Activated CD8-positive, alpha-beta memory T cell treated with anti-CD3 and anti-CD28 coated beads, Interleukin-2, amount 10 ng/mL, durations not matched to agents 7 days and 5 days (primary cell): ENCODE measurements around the gene ARHGEF2. TPM values are rescaled to one million over a fixed set of nuclear protein-coding genes. Genes with fewer than 3 reads are reported as not detected.
"Not testable (repeated sequence)": the region's sequence is repeated elsewhere in the genome, so short reads cannot be mapped to it uniquely, and the experiment has no call there.

ENCODE experiments used
- ATAC-seq: fragments of 150-1000 bp; cut with Tn5 transposase; one replicate; pipeline ENCODE4 v1.10.0; 2021; ENCODE audit warnings: moderate library complexity
- CTCF ChIA-PET: fragments of 350-600 bp; sonication (Branson Sonifier 250); formaldehyde crosslinking; loops from one replicate; lab custom pipeline; 2021; ENCODE audit warnings: antibody characterized with exemption; lab: Charles Lee
- DNase-seq: peaks from one replicate; pipeline ENCODE4 v3.0.0-alpha.2; 2020
- H3K27ac Mint-ChIP-seq: one replicate; pipeline ENCODE4 v1.8.0; 2021; ENCODE audit warnings: mild to moderate bottlenecking, mixed read lengths
- H3K27me3 Mint-ChIP-seq: one replicate; pipeline ENCODE4 v1.8.0; 2021; ENCODE audit warnings: mixed read lengths
- H3K36me3 Mint-ChIP-seq: one replicate; pipeline ENCODE4 v1.8.0; 2021; ENCODE audit warnings: mild to moderate bottlenecking, mixed read lengths
- H3K4me1 Mint-ChIP-seq: one replicate; pipeline ENCODE4 v1.8.0; 2021; ENCODE audit warnings: mixed read lengths
- H3K4me3 Mint-ChIP-seq: one replicate; pipeline ENCODE4 v1.8.0; 2021; ENCODE audit warnings: mild to moderate bottlenecking, moderate library complexity, mixed read lengths
- H3K9me3 Mint-ChIP-seq: one replicate; pipeline ENCODE4 v1.8.0; 2022; ENCODE audit warnings: low read depth, mixed read lengths
- total RNA-seq, 2 experiments: library from RNA; stranded (reverse); gene quantifications; one replicate each; pipeline ENCODE4 v1.2.3, GENCODE V29; 2021

ARHGEF2 gene
- total RNA-seq, 2 experiments from 2014 or later, result 159 to 161 TPM

- peak; percentile 56 for DNase-seq
- peak overlapping the region; percentile 53 for H3K4me3 Mint-ChIP-seq
- no peaks in the 10 kb centered on the region for H3K27me3 Mint-ChIP-seq
- peaks cover 16% of the 10 kb centered on the region for H3K4me1 Mint-ChIP-seq
- H3K36me3 Mint-ChIP-seq, result peaks cover 12% of the 10 kb centered on the region
- CTCF ChIA-PET, result interaction anchor here (1.0 to 1.9 kb wide), 3 partner anchors 11 to 73 kb away, joined by 3 to 8 read pairs (median 4); no protein-coding TSS in a partner anchor
- H3K27ac Mint-ChIP-seq, result peak overlapping the region; percentile 77
- ATAC-seq, result peak; percentile 87
- H3K9me3 Mint-ChIP-seq, result no peaks in the 10 kb centered on the region
Observed at GRCh38 chr1:156004843-156005584, 26.7 kb upstream of the ARHGEF2 start.

DNA sequence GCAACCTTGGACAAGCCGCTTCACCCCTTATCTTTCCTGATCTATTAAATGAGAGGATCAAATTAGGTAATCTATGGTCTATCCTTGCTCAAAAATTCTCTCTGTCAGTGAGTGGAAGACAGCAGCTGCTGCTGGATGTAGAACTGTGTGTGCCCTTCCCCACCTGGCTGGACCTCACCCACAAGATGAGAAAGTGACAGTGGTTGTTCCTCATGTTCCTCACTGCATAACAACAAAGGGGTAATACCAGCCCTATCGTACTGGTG lies 25.5 kb upstream of the ARHGEF2 start:
- peaks cover 7% of the 10 kb centered on the region for H3K36me3 Mint-ChIP-seq
- CTCF ChIA-PET, result interaction anchor here (1.1 to 1.9 kb wide), 4 partner anchors 12 to 63 kb away, joined by 4 to 8 read pairs (median 6); partner anchors contain the start of gene SSR2
- peaks cover 16% of the 10 kb centered on the region for H3K4me1 Mint-ChIP-seq
- H3K4me3 Mint-ChIP-seq, result no peak overlapping the region
- ATAC-seq, result no peak
- no peak for DNase-seq
- no peaks in the 10 kb centered on the region for H3K9me3 Mint-ChIP-seq
- H3K27ac Mint-ChIP-seq, result no peak overlapping the region
- no peaks in the 10 kb centered on the region for H3K27me3 Mint-ChIP-seq

DNA sequence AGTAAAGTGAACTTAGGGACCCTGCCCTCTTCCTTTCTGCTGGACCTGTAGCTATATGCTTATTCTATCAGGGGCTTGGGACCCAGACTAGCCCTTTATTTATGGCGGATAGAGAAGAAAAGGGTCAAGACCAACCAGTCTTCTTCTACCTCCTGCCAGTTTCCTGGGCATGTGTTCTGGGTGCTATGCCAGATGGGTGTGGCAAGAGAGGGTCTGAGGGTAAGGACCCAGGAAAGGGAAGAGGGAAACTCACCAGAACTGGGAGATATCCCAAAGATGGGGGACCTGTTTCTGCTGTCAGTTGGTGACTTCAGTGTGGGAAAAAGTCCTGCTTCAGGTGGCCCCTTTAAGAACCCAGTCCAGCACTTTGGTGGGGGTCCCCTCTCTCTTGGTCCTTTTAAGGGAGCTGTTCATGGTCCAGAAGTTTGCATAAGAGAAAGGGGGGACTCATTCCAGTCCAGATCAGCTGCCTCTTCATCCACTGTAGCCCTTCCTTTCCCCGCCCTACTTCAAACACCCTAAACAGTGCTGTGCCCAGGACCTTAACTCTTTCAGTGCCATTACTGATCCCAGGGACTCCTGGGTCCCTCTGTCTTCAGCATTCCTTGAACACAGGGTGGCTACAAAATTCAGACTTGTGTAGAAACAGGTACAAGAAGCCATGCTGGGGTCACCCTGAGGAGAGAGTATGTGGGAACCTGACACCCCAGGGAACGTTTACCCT lies 24.0 kb upstream of the ARHGEF2 start:
- Mint-ChIP-seq H3K4me1 (peaks cover 16% of the 10 kb centered on the region), H3K36me3 (peaks cover 3% of the 10 kb centered on the region), H3K27me3 (no peaks in the 10 kb centered on the region), H3K27ac (no peak overlapping the region), H3K4me3 (no peak overlapping the region), H3K9me3 (no peaks in the 10 kb centered on the region)
- ATAC-seq (no peak), DNase-seq (no peak)
- CTCF ChIA-PET, result interaction anchor here (0.9 to 2.8 kb wide), 4 partner anchors 13 to 64 kb away, joined by 3 to 12 read pairs (median 8); partner anchors contain the start of gene SSR2

GRCh38 chr1:156001662-156002171 lies 23.4 kb upstream of the ARHGEF2 start:
- H3K27ac Mint-ChIP-seq, result no peak overlapping the region

GRCh38 chr1:156001021-156001661 lies 22.8 kb upstream of the ARHGEF2 start:
- CTCF ChIA-PET, result interaction anchor here (0.6 to 2.8 kb wide), 6 partner anchors 11 to 83 kb away, joined by 3 to 12 read pairs (median 4); partner anchors contain the start of gene SSR2
- no peaks in the 10 kb centered on the region for H3K27me3 Mint-ChIP-seq
- H3K36me3 Mint-ChIP-seq, result no peaks in the 10 kb centered on the region
- no peak overlapping the region for H3K4me3 Mint-ChIP-seq
- no peaks in the 10 kb centered on the region for H3K9me3 Mint-ChIP-seq
- no peak overlapping the region for H3K27ac Mint-ChIP-seq
- no peak for DNase-seq
- ATAC-seq, result no peak
- H3K4me1 Mint-ChIP-seq, result peaks cover 13% of the 10 kb centered on the region

More at GRCh38 chr1:156001662-156002171, 23.4 kb upstream of the ARHGEF2 start:
- Mint-ChIP-seq H3K9me3 (no peaks in the 10 kb centered on the region), H3K4me3 (no peak overlapping the region), H3K4me1 (peaks cover 15% of the 10 kb centered on the region), H3K27me3 (no peaks in the 10 kb centered on the region), H3K36me3 (peaks cover 2% of the 10 kb centered on the region)
- ATAC-seq (no peak), DNase-seq (no peak)
- CTCF ChIA-PET, result interaction anchor here (0.6 to 2.8 kb wide), 5 partner anchors 12 to 83 kb away, joined by 3 to 12 read pairs (median 6); partner anchors contain the start of gene SSR2

DNA sequence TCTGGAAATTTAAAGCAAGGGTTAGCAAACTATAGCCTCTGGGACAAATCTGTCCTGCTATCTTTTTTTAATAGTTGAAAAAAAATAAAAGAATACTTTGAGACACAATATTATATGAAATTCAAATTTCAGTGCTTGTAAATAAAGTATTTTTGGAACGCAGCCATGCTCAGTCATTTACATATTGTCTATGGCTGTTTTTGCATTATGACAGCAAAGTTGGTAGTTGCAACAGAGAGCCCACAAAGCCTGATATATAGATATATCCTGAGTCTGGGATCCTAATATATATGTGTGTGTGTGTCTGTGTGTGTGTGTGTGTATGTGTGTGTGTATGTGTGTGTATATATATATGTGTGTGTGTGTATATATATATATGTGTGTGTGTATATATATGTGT lies 21.6 kb upstream of the ARHGEF2 start:
- Mint-ChIP-seq H3K27me3 (no peaks in the 10 kb centered on the region), H3K27ac (no peak overlapping the region)
- CTCF ChIA-PET, result interaction anchor here (1.7 kb wide), 1 partner anchor 62 kb away, joined by 6 read pairs; no protein-coding TSS in a partner anchor

GRCh38 chr1:155996166-155996565 lies 17.8 kb upstream of the ARHGEF2 start:
- H3K9me3 Mint-ChIP-seq, result no peaks in the 10 kb centered on the region
- CTCF ChIA-PET, result interaction anchor here (0.9 to 1.0 kb wide), 2 partner anchors 17 to 19 kb away, joined by 3 read pairs; no protein-coding TSS in a partner anchor
- no peak overlapping the region for H3K4me3 Mint-ChIP-seq
- no peaks in the 10 kb centered on the region for H3K36me3 Mint-ChIP-seq
- H3K27me3 Mint-ChIP-seq, result no peaks in the 10 kb centered on the region
- ATAC-seq, result no peak
- peaks cover 3% of the 10 kb centered on the region for H3K4me1 Mint-ChIP-seq
- no peak overlapping the region for H3K27ac Mint-ChIP-seq
- DNase-seq, result no peak

More for the DNA sequence above, 21.6 kb upstream of the ARHGEF2 start:
- H3K36me3 Mint-ChIP-seq, result no peaks in the 10 kb centered on the region
- ATAC-seq (no peak), DNase-seq (no peak)
- H3K4me1 Mint-ChIP-seq, result peaks cover 6% of the 10 kb centered on the region
- no peaks in the 10 kb centered on the region for H3K9me3 Mint-ChIP-seq
- no peak overlapping the region for H3K4me3 Mint-ChIP-seq

DNA sequence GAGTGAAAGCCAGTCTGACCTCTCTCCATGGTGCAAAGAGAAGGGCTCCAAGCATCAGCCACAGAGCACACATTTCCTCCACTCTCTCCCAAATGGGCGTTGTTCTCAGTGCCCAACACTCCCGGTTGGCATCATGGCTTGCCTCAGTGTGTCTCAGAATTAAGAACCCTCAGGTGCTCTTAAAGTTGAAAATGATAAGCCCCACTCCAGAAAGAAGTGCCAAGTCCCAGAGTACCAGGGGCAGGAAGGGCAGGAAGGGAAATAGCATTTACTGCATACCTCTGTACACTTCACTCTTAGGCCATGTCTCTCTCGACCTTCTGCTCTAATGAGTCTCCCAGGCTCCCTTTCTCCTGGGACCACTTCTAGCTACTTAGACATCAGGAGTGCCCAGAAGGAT lies 15.2 kb upstream of the ARHGEF2 start:
- no peak overlapping the region for H3K4me3 Mint-ChIP-seq
- peaks cover 26% of the 10 kb centered on the region for H3K4me1 Mint-ChIP-seq
- H3K36me3 Mint-ChIP-seq, result no peaks in the 10 kb centered on the region
- DNase-seq (no peak), ATAC-seq (no peak)
- CTCF ChIA-PET, result interaction anchor here (0.7 to 6.1 kb wide), 2 partner anchors 22 to 55 kb away, joined by 3 to 119 read pairs; partner anchors contain the start of gene RXFP4
- H3K27me3 Mint-ChIP-seq, result no peaks in the 10 kb centered on the region
- H3K27ac Mint-ChIP-seq, result no peak overlapping the region
- no peaks in the 10 kb centered on the region for H3K9me3 Mint-ChIP-seq

DNA sequence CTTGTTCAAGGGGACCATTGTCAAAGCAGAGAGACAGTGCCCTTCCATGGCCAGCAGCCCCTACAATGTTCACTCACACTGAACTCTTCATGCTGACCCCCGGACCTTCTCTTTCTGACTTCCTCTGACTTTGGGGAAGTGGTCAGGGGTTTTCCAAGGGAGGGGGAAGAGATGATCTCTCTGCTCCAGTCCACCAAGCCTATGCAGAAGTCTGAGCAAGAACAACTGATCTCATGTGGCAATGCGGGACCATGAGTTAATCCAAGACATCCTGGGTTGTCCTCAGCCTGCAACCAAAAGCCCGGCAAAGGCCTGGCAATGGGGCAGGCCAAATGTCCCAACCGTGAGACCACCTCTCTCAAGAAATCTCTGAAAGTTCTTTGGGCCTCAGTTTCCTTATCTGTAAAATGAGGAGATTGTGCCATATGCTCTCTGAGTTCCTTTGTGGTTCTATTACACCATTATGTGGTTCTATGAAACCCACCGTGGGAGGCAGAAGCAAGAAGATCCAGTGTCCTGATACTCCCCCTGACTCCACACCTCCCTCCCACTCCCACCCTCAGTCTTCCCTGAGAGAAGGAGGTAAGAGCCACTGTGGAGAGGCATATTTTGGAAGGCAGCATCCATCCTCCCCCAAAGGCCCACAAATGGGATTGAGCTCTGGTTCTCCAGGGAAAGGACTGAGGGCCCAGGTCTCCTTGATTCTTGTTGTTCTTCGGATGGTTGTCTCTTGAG lies 11.8 kb upstream of the ARHGEF2 start:
- no peak for ATAC-seq

GRCh38 chr1:155989242-155990004 lies 11.1 kb upstream of the ARHGEF2 start:
- peaks cover 26% of the 10 kb centered on the region for H3K4me1 Mint-ChIP-seq
- H3K36me3 Mint-ChIP-seq, result no peaks in the 10 kb centered on the region
- no peaks in the 10 kb centered on the region for H3K9me3 Mint-ChIP-seq
- DNase-seq (peak; percentile 87), ATAC-seq (peak; percentile 94)
- CTCF ChIA-PET, result interaction anchor here (0.5 to 6.1 kb wide), 37 partner anchors 9 to 739 kb away, joined by 3 to 119 read pairs (median 4); partner anchors contain the start of genes ARHGEF2, CLK2, KHDC4 and RXFP4
- H3K27ac Mint-ChIP-seq, result peak overlapping the region; percentile 66
- H3K4me3 Mint-ChIP-seq, result no peak overlapping the region
- H3K27me3 Mint-ChIP-seq, result no peaks in the 10 kb centered on the region

More for the DNA sequence above, 11.8 kb upstream of the ARHGEF2 start:
- H3K9me3 Mint-ChIP-seq, result no peaks in the 10 kb centered on the region
- H3K27ac Mint-ChIP-seq, result peak overlapping the region; percentile 49
- DNase-seq, result no peak
- H3K4me1 Mint-ChIP-seq, result peaks cover 26% of the 10 kb centered on the region
- no peaks in the 10 kb centered on the region for H3K27me3 Mint-ChIP-seq
- no peak overlapping the region for H3K4me3 Mint-ChIP-seq
- CTCF ChIA-PET, result interaction anchor here (0.5 to 6.1 kb wide), 38 partner anchors 10 to 740 kb away, joined by 3 to 119 read pairs (median 4); partner anchors contain the start of genes ARHGEF2, CLK2, KHDC4 and RXFP4
- H3K36me3 Mint-ChIP-seq, result no peaks in the 10 kb centered on the region

DNA sequence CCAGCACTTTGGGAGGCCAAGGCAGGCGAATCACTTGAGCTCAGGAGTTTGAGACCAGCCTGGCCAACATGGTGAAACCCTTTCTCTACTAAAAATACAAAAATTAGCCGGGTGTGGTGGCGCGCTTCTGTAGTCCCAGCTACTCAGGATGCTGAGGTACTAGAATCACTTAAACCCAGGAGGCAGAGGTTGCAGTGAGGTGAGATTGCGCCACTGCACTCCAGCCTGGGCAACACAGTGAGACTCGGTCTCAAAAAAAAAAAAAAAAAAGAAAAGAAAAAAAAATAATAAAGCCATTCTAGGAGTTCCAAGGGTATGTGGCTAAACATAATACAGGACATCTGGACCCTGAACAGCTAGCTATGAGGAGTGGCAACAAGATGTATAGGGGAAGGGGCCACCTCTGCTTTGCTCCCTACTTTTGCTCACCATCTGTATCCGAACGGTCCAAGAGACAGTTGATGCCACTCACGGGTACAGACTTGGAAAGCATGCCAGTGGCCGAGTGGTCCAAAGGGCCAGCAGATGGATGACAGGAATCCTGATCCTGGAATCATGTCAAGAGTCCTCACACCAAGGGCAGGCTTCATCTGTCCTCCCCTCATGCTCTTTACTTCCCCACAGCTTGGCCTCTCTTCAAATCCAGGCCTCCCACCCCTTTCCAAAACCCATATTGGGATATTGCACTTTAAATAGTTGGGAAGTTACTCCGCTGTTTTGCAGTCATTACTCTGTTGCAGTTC lies 6.7 kb upstream of the ARHGEF2 start:
- not testable (repeated sequence) for H3K4me3 Mint-ChIP-seq
- peaks cover 46% of the 10 kb centered on the region for H3K4me1 Mint-ChIP-seq

More for the DNA sequence above, 6.7 kb upstream of the ARHGEF2 start:
- H3K27ac Mint-ChIP-seq, H3K9me3 Mint-ChIP-seq, DNase-seq, ATAC-seq, H3K27me3 Mint-ChIP-seq, H3K36me3 Mint-ChIP-seq: not testable (repeated sequence)
- CTCF ChIA-PET, result interaction anchor here (0.7 to 12.2 kb wide), 9 partner anchors 10 to 86 kb away, joined by 3 to 119 read pairs (median 4); partner anchors contain the start of gene KHDC4
